ENCODE measurements around the gene COQ10A.

Gene COQ10A

GRCh38 chr12:56282579-56282978, 15.8 kb downstream of the COQ10A start:
- TF ChIP-seq FOXP2 (optimal IDR thresholded peaks at IDR 0.05; ENCODE audit: borderline replicate concordance, extremely low read depth, extremely low read length, insufficient read depth) = no peak
- TF ChIP-seq REST (IDR thresholded peaks at IDR 0.05; ENCODE audit: insufficient read depth in 1 of 2, low read depth in 2 of 2, low read length in 2 of 2) = no peak
- TF ChIP-seq SIN3A (IDR thresholded peaks at IDR 0.05; ENCODE audit: borderline replicate concordance, insufficient read depth, low read length) = no peak
- no peak for TF ChIP-seq POLR2AphosphoS5 (IDR thresholded peaks at IDR 0.05; ENCODE audit: low read depth, low read length)
- TF ChIP-seq TAF1 (IDR thresholded peaks at IDR 0.05; ENCODE audit: borderline replicate concordance, insufficient read depth, low read length) = no peak

GRCh38 chr12:56286044-56286830, 19.5 kb downstream of the COQ10A start:
- TF ChIP-seq FOXP2 (optimal IDR thresholded peaks at IDR 0.05; ENCODE audit: borderline replicate concordance, extremely low read depth, extremely low read length, insufficient read depth) (no peak), POLR2AphosphoS5 (IDR thresholded peaks at IDR 0.05; ENCODE audit: low read depth, low read length) (no peak), REST (IDR thresholded peaks at IDR 0.05; ENCODE audit: insufficient read depth in 1 of 2, low read depth in 2 of 2, low read length in 2 of 2) (no peak), TAF1 (IDR thresholded peaks at IDR 0.05; ENCODE audit: borderline replicate concordance, insufficient read depth, low read length) (no peak), SIN3A (IDR thresholded peaks at IDR 0.05; ENCODE audit: borderline replicate concordance, insufficient read depth, low read length) (no peak)

GRCh38 chr12:56288705-56289387, 22.1 kb downstream of the COQ10A start:
- TF ChIP-seq SIN3A (IDR thresholded peaks at IDR 0.05; ENCODE audit: borderline replicate concordance, insufficient read depth, low read length) (no peak), POLR2AphosphoS5 (IDR thresholded peaks at IDR 0.05; ENCODE audit: low read depth, low read length) (no peak), TAF1 (IDR thresholded peaks at IDR 0.05; ENCODE audit: borderline replicate concordance, insufficient read depth, low read length) (no peak), REST (IDR thresholded peaks at IDR 0.05; ENCODE audit: insufficient read depth in 1 of 2, low read depth in 2 of 2, low read length in 2 of 2) (no peak), FOXP2 (optimal IDR thresholded peaks at IDR 0.05; ENCODE audit: borderline replicate concordance, extremely low read depth, extremely low read length, insufficient read depth) (no peak)

GRCh38 chr12:56293795-56294194, 27.1 kb downstream of the COQ10A start:
- TF ChIP-seq REST (IDR thresholded peaks at IDR 0.05; ENCODE audit: insufficient read depth in 1 of 2, low read depth in 2 of 2, low read length in 2 of 2) (no peak), SIN3A (IDR thresholded peaks at IDR 0.05; ENCODE audit: borderline replicate concordance, insufficient read depth, low read length) (no peak), POLR2AphosphoS5 (IDR thresholded peaks at IDR 0.05; ENCODE audit: low read depth, low read length) (no peak), FOXP2 (optimal IDR thresholded peaks at IDR 0.05; ENCODE audit: borderline replicate concordance, extremely low read depth, extremely low read length, insufficient read depth) (no peak), TAF1 (IDR thresholded peaks at IDR 0.05; ENCODE audit: borderline replicate concordance, insufficient read depth, low read length) (no peak)

Measured in PFSK-1 (cell line).